GM12801 (cell line): Measurements from ENCODE around the gene HOXC6.

Experiments
- CTCF ChIP-seq: IDR thresholded peaks from one replicate; pipeline ENCODE4 v1.5.1; 2011; ENCODE audit warnings: control low read depth; ENCODE audit not compliant: insufficient read length; ENCODE audit errors: extremely low read depth

The HOXC6 gene

GRCh38 chr12:54007538-54008259 is 20.5 kb upstream of the HOXC6 start:
- TF ChIP-seq CTCF, result no peak

- no peak for TF ChIP-seq CTCF
Measured at GRCh38 chr12:54008260-54008552, 20.0 kb upstream of the HOXC6 start.

DNA sequence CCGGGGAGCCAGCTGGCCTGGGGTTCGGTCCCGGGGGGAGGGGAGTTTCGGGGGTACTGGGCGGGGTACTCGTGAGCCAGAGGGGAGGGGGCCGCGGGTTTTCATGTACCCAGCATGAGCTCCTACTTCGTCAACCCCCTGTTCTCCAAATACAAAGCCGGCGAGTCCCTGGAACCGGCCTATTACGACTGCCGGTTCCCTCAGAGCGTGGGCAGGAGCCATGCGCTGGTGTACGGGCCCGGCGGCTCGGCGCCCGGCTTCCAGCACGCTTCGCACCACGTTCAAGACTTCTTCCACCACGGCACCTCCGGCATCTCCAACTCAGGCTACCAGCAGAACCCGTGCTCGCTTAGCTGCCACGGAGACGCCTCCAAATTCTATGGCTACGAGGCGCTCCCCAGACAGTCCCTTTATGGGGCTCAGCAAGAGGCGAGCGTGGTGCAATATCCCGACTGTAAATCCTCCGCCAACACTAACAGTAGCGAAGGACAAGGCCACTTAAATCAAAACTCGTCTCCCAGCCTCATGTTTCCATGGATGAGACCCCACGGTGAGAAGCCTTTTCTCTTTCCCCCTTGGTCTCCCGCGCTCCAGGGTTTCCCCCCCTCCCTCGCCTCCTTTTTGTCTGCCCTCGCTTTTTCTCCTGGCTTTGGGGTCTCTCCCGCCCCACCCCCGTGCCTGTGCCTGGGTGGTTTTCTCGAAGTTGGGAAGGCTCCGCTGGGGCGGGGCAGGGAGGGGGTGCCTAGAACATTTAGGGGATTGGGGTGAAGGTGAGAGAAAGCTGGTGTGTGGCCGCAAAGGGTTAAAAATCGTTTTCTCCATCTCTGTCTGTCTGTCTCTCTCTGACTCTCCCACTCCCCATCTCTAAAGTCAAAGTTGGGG is 18.8 kb upstream of the HOXC6 start:
- TF ChIP-seq CTCF, result no peak

- no peak for TF ChIP-seq CTCF
Measured at GRCh38 chr12:54010053-54010971, 17.9 kb upstream of the HOXC6 start.

DNA sequence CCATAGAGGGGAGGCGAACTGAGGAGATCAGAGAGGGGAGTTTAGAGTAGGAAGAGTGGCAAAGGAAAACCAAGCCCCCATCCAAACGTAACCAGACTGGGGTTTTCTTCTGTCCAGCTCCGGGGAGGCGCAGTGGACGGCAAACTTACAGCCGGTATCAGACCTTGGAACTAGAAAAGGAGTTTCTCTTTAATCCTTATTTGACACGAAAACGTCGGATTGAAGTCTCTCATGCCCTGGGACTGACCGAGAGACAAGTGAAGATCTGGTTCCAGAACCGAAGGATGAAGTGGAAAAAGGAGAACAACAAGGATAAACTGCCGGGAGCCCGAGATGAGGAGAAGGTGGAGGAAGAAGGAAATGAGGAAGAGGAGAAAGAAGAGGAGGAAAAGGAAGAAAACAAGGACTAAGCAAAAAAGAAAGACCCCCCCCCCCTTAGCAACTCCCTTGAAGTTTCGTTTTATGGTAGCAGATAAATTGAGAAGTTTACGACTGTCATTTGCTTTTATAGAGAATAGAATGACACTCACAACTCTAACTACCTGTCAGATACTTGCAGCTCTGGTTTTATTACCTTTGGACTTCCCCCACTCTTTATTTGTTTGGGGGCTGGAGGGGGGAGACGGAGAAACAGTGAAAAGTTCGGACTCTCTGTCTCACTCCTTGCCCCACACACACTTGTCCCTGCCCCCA is 17.1 kb upstream of the HOXC6 start:
- no peak for TF ChIP-seq CTCF

- TF ChIP-seq CTCF, result no peak
Measured at GRCh38 chr12:54011665-54012532, 16.3 kb upstream of the HOXC6 start.
